NT2/D1 (cell line): ENCODE results near the gene PKP4.

ENCODE experiments used
- DNase-seq: peaks from one replicate; pipeline ENCODE4 v3.0.0-alpha.2; 2011; ENCODE audit warnings: low read depth, low spot score
- H3K27me3 ChIP-seq: 2 replicates; pipeline ENCODE4 v1.6.0; 2011; ENCODE audit warnings: mild to moderate bottlenecking; ENCODE audit not compliant: insufficient read length, insufficient read depth
- H3K36me3 ChIP-seq: 2 replicates; pipeline ENCODE4 v1.6.1; 2011; ENCODE audit warnings: mild to moderate bottlenecking, low read length, mixed read lengths; ENCODE audit not compliant: insufficient read depth, insufficient read length
- H3K4me1 ChIP-seq: 2 replicates; pipeline ENCODE4 v1.5.1; 2011; ENCODE audit not compliant: insufficient read depth, insufficient read length
- H3K4me3 ChIP-seq: 2 replicates; pipeline ENCODE4 v1.5.1; 2011; ENCODE audit warnings: low read depth; ENCODE audit not compliant: insufficient read length
- H3K9ac ChIP-seq: 2 replicates; pipeline ENCODE4 v1.6.0; 2011; ENCODE audit warnings: low read depth; ENCODE audit not compliant: insufficient read length
- H3K9me3 ChIP-seq: 2 replicates; pipeline ENCODE4 v1.5.1; 2011; ENCODE audit warnings: mild to moderate bottlenecking, low read length; ENCODE audit not compliant: insufficient read depth
- SUZ12 ChIP-seq: IDR thresholded peaks from 2 replicates; pipeline ENCODE4 v1.6.1; 2011; ENCODE audit not compliant: insufficient read length, insufficient read depth; ENCODE audit errors: extremely low read depth
- YY1 ChIP-seq: IDR thresholded peaks from 2 replicates; pipeline ENCODE4 v1.6.1; 2011; ENCODE audit not compliant: insufficient read length, insufficient read depth
- ZNF274 ChIP-seq: IDR thresholded peaks from 2 replicates; pipeline ENCODE4 v1.6.1; 2011; ENCODE audit warnings: mild to moderate bottlenecking, low read depth, low read length

The PKP4 gene

DNA sequence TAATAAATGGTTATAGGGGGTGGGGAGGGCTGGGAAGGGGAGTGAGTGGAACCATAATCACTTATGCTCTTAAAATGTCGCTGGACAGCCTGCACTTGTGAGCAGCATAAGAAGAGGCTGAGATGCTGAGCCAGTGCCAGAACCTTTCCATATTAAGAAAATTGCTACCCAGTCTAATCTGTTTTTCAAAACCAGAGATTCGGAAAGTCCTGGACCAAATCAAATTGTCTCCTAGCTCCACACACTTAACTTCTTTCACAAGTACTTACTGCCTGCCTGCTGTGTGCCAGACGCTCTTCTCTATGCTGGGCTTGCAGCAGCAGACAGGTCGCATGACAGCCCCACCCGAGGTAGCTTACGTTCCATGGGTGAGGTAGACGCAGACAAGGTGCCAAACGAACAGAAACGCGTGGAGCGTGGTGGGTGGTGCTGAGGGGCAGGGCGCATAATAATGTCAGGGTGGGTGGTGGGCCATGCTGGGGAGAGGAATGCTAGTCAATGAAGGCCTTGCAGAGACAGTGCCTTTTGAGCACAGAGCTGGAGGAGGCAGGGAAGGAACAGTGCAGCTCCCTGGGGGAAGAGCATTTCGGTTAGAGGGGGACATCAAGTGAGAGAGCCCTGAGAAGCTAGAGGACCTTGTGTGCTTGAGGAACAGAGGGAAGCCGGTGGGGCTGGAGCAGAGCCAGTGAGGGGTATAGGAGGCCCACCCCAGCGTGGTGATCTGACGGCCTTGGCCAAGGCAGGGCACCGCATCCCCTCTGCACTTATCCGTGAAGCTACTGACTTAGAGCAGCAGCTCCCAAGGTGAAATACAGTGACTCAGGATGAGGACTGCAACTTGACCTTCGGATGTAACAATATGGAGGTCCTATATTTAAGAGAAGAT is 214.9 kb downstream of the PKP4 start:
- Histone ChIP-seq H3K36me3 (peaks cover 86% of the 10 kb centered on the region), H3K9me3 (no peaks in the 10 kb centered on the region), H3K9ac (no peak overlapping the region), H3K27me3 (no peaks in the 10 kb centered on the region), H3K4me3 (no peak overlapping the region), H3K4me1 (no peaks in the 10 kb centered on the region)
- DNase-seq = no peak
- TF ChIP-seq ZNF274 (no peak), YY1 (no peak), SUZ12 (no peak)

DNA sequence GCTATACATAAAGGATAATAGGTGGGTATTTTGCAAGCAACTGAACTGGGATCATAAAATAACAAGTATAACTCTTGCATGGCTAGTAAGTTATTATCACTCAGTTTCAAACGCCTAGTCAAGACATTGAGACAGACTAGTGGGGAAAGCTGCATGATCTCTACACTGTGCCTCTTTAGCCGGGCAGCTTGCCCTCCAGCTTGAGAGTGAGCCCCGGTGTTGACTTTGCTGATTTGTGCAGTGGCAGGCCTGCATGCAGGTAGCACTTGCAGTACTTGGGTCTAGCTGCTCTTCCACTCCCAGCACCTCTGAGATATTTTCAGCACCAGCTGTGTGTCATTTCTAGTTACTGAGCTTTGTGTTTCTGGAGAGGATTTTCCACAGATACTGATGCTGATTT is 219.5 kb downstream of the PKP4 start:
- Histone ChIP-seq H3K9me3 (no peaks in the 10 kb centered on the region), H3K36me3 (peaks cover 85% of the 10 kb centered on the region), H3K9ac (no peak overlapping the region), H3K4me3 (no peak overlapping the region), H3K4me1 (no peaks in the 10 kb centered on the region), H3K27me3 (no peaks in the 10 kb centered on the region)
- TF ChIP-seq YY1 (no peak), SUZ12 (no peak), ZNF274 (no peak)
- no peak for DNase-seq

DNA sequence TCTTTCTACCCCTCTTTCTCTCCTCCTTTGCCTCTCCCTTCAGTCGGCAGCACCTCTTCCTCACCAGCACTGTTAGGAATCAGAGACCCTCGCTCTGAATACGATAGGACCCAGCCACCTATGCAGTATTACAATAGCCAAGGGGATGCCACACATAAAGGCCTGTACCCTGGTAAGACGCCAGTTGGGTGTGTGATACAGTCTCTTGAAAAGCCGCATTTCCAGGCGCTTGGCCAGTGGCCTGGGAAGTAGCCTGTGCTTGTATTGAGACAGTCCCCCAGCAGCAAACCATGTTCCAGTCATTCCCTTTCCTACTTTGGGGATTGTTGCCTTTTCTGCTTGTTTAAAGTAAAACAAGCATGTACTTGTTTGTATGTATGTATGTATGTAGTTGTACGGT is 219.9 kb downstream of the PKP4 start:
- Histone ChIP-seq H3K9me3 (no peaks in the 10 kb centered on the region), H3K4me1 (no peaks in the 10 kb centered on the region), H3K9ac (no peak overlapping the region), H3K4me3 (no peak overlapping the region), H3K27me3 (no peaks in the 10 kb centered on the region), H3K36me3 (peaks cover 81% of the 10 kb centered on the region)
- no peak for TF ChIP-seq ZNF274
- TF ChIP-seq SUZ12 = no peak
- no peak for TF ChIP-seq YY1
- no peak for DNase-seq

DNA sequence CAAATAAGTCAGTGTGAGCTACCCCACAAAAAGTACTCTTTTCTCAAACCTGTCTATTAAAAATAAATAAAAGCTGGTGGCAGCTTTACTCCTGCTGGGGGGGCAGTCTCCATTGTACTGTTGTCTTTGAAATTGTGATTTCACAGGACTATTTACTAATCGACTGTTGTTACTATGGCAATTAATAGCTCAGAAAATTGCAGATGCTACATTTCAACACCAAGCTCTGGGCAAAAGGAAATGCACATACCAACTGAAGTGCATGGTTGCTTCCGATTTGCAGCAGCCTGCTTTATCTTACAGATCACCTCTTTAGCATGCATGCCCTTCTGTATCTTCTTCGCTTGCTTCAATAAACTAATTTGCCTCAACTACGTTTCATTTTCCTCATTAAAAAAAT is 220.8 kb downstream of the PKP4 start:
- H3K4me3 ChIP-seq = no peak overlapping the region
- no peaks in the 10 kb centered on the region for H3K9me3 ChIP-seq
- DNase-seq = peak; percentile 27
- no peaks in the 10 kb centered on the region for H3K27me3 ChIP-seq
- H3K4me1 ChIP-seq = no peaks in the 10 kb centered on the region
- TF ChIP-seq SUZ12 = no peak
- no peak for TF ChIP-seq ZNF274
- H3K9ac ChIP-seq = no peak overlapping the region
- H3K36me3 ChIP-seq = peaks cover 78% of the 10 kb centered on the region

DNA sequence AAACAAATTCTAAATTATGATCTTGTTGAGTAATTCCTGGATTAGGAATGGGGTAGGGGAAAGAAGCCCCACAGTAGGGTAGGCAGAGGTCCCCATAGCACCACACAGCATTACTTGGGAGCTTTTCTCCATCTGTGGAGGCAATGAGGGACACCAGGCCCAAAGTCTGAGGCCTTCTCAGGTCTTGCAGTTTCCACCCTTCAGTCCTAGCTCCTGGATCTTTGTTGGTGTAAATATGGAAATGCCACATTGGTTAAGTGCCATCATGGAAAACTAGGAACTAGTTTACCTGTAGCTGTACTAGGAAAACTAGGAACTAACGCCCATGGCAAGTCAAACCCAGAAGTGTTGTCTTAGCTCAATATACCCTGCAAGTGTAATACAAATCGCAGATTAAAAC is 225.1 kb downstream of the PKP4 start:
- DNase-seq = no peak
- Histone ChIP-seq H3K9ac (no peak overlapping the region), H3K36me3 (peaks cover 36% of the 10 kb centered on the region), H3K4me1 (no peaks in the 10 kb centered on the region), H3K4me3 (no peak overlapping the region), H3K27me3 (no peaks in the 10 kb centered on the region), H3K9me3 (no peaks in the 10 kb centered on the region)
- TF ChIP-seq SUZ12 (no peak), YY1 (no peak), ZNF274 (no peak)

DNA sequence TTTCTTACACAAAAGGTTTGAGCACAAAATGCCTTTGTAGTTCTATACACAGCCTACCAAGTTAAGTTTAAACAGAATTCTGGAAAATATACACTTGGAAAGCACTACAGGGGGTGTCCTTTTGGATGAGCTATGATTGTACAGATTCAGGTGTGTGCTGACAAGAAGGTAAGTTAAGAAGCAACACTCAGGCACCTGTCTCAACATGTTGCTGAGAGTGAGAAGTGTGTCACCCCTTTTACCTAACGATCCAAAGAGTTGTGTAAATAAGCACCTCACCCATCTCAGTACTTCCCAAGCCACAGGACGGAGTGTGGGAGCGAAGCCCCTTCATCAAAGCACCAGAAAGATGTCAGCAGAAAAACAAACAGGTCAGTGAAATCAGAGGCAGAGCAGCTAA is 228.9 kb downstream of the PKP4 start:
- Histone ChIP-seq H3K4me3 (no peak overlapping the region), H3K27me3 (no peaks in the 10 kb centered on the region), H3K9ac (no peak overlapping the region), H3K9me3 (no peaks in the 10 kb centered on the region), H3K36me3 (peaks cover 4% of the 10 kb centered on the region), H3K4me1 (no peaks in the 10 kb centered on the region)
- TF ChIP-seq SUZ12 (no peak), YY1 (no peak), ZNF274 (no peak)
- no peak for DNase-seq

DNA sequence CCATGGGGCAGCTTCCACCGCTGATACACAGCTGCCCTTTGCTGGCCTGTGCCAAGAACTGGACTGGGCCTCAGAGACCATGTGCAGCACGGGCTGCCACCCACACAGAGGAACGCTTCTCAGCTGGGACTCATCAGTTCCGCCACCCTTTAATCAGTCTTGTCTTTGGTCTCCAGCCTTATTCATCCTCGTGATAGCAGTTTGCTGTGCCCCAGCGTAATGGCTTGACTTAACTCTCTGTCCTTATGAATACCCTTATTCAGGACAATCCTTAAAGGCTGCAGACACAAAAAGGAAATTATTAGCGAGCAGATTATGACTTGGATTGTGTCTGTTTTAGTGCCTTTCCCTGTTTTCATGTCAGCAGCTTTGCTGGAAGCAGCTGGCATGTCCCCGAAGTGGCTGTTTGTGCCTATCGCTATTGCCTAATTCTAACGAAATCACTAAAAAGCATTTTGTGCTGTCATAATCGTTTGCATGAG is 229.5 kb downstream of the PKP4 start:
- no peaks in the 10 kb centered on the region for H3K36me3 ChIP-seq
- H3K9ac ChIP-seq = no peak overlapping the region
- DNase-seq = no peak
- H3K27me3 ChIP-seq = no peaks in the 10 kb centered on the region
- TF ChIP-seq YY1 = no peak
- TF ChIP-seq SUZ12 = no peak
- no peak for TF ChIP-seq ZNF274
- H3K4me3 ChIP-seq = no peak overlapping the region
- no peaks in the 10 kb centered on the region for H3K4me1 ChIP-seq
- H3K9me3 ChIP-seq = no peaks in the 10 kb centered on the region
